ENCODE measurements around the gene PGA3. TPM values are rescaled to one million over a fixed set of nuclear protein-coding genes. Genes with fewer than 3 reads are reported as not detected.

The PGA3 gene
- total RNA-seq, 1 donor from 2014 or later, result 2.5 TPM

DNA sequence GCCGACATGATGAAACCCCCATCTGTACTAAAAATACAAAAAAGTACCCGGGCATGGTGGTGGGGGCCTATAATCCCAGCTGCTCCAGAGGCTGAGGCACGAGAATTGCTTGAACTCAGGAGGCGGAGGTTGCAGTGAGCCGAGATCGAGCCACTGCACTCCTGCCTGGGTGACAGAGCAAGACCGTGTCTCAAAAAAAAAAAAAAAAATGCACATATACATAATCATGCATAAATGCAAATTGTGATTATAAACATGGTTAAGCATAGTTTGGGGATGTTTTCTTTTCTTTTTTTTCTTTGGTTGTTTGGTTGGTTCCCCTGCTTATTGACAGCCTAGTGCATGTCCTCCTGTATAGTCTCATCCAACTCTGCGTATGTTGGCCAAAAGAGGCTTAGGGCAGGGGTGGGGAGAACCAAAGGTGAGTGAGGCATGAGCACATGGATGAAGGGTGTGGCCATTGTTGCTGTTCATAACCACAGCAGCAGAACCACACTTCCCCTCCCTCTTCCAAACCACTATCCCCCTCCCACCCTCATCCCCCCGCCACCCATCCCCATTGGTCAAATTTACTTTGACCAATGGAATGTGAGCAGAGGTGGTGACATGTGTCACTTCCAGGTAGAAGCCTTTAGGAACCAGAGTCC is 35.1 kb upstream of the PGA3 start:
- no peak for DNase-seq (ENCODE audit: extremely low spot score in 2 of 2)
- Histone ChIP-seq H3K27ac (no peak overlapping the region), H3K9me3 (no peaks in the 10 kb centered on the region), H3K4me1 (no peaks in the 10 kb centered on the region), H3K27me3 (no peaks in the 10 kb centered on the region), H3K4me3 (no peak overlapping the region), H3K36me3 (no peaks in the 10 kb centered on the region)
- intact Hi-C loops (cut with DNase I), result no loop called here
- TF ChIP-seq, protein P1, sequence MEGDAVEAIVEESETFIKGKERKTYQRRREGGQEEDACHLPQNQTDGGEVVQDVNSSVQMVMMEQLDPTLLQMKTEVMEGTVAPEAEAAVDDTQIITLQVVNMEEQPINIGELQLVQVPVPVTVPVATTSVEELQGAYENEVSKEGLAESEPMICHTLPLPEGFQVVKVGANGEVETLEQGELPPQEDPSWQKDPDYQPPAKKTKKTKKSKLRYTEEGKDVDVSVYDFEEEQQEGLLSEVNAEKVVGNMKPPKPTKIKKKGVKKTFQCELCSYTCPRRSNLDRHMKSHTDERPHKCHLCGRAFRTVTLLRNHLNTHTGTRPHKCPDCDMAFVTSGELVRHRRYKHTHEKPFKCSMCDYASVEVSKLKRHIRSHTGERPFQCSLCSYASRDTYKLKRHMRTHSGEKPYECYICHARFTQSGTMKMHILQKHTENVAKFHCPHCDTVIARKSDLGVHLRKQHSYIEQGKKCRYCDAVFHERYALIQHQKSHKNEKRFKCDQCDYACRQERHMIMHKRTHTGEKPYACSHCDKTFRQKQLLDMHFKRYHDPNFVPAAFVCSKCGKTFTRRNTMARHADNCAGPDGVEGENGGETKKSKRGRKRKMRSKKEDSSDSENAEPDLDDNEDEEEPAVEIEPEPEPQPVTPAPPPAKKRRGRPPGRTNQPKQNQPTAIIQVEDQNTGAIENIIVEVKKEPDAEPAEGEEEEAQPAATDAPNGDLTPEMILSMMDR (IDR thresholded peaks at IDR 0.05), result no peak
- no peak for TF ChIP-seq POLR2A (IDR thresholded peaks at IDR 0.05)
- no peak for TF ChIP-seq POLR2AphosphoS5 (IDR thresholded peaks at IDR 0.05; ENCODE audit: insufficient read depth in 1 of 2, low read depth in 1 of 2)

DNA sequence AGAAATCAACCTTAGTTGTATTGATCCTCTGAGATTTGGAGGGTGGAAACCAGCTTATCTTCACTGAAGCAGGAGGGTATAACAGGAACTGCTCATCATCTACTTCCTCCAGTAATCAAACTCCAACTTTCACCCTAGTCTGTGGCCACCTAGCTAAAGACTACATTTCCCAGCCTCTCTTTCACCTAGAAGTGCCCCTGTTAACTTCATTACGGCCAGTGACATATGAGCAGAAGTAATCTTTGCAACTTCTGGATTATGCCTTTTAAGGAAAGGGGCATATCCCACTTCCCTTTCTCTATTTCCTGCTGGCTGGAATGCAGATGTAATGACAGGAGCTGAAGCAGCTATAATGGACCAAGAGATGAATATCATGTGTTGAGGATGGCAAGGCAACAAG is 34.5 kb upstream of the PGA3 start:
- TF ChIP-seq POLR2AphosphoS5 (IDR thresholded peaks at IDR 0.05; ENCODE audit: insufficient read depth in 1 of 2, low read depth in 1 of 2) (no peak), POLR2A (IDR thresholded peaks at IDR 0.05) (no peak)
- TF ChIP-seq, protein P1 (IDR thresholded peaks at IDR 0.05), result no peak
- H3K36me3 ChIP-seq, result no peaks in the 10 kb centered on the region
- no peak for DNase-seq (ENCODE audit: extremely low spot score in 2 of 2)
- H3K9me3 ChIP-seq, result no peaks in the 10 kb centered on the region
- no peak overlapping the region for H3K27ac ChIP-seq
- intact Hi-C loops (cut with DNase I), result no loop called here
- H3K27me3 ChIP-seq, result no peaks in the 10 kb centered on the region
- H3K4me1 ChIP-seq, result no peaks in the 10 kb centered on the region
- no peak overlapping the region for H3K4me3 ChIP-seq

DNA sequence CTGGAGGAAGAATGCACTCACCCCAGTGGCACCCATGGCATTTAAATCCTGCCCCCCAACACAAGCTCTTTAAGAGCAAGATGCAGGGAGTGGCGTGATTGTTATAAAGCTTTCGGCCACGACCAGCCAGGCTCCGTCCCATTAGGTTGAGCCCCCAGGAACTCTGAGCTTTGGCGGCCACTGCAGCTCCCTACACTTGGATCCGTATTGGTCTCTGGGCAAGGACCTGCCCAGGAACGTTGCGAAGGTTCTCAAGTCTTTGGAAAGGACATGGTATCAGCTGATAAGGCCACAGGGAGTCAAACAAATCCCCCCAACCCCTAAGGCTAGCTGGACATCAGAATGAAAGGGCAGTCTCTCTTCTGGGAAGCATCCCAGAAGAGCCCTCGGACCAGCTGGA is 32.7 kb upstream of the PGA3 start:
- Histone ChIP-seq H3K4me3 (no peak overlapping the region), H3K36me3 (no peaks in the 10 kb centered on the region), H3K27me3 (no peaks in the 10 kb centered on the region), H3K9me3 (no peaks in the 10 kb centered on the region), H3K27ac (no peak overlapping the region), H3K4me1 (no peaks in the 10 kb centered on the region)
- DNase-seq (ENCODE audit: extremely low spot score in 2 of 2), result no peak
- TF ChIP-seq POLR2A (IDR thresholded peaks at IDR 0.05) (no peak), POLR2AphosphoS5 (IDR thresholded peaks at IDR 0.05; ENCODE audit: insufficient read depth in 1 of 2, low read depth in 1 of 2) (no peak)
- TF ChIP-seq, protein P1 (IDR thresholded peaks at IDR 0.05), result no peak
- intact Hi-C loops (cut with DNase I), result no loop called here

DNA sequence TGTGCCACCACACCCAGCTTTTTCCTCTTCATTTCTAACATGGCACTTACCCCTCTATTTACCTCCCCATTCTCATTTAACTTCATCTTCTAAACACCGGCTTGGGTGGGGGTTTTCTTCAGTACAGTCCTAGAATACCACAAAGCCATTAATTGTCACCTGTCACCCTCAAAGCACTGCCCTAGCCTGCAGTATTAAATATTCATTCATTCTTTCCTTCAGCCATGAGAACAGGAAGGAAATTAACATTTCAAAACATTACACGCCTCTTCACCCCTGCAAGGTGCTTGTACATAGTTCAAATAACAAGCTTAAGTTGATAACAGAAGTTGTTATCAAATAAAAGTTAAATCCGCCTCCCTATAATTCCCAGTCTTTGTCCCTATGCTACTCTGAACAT is 31.4 kb upstream of the PGA3 start:
- DNase-seq (ENCODE audit: extremely low spot score in 2 of 2), result no peak
- no peaks in the 10 kb centered on the region for H3K27me3 ChIP-seq
- H3K36me3 ChIP-seq, result no peaks in the 10 kb centered on the region
- TF ChIP-seq POLR2A (IDR thresholded peaks at IDR 0.05) (no peak), POLR2AphosphoS5 (IDR thresholded peaks at IDR 0.05; ENCODE audit: insufficient read depth in 1 of 2, low read depth in 1 of 2) (no peak)
- TF ChIP-seq, protein P1 (IDR thresholded peaks at IDR 0.05), result no peak
- no peaks in the 10 kb centered on the region for H3K9me3 ChIP-seq
- H3K27ac ChIP-seq, result no peak overlapping the region
- H3K4me1 ChIP-seq, result no peaks in the 10 kb centered on the region
- intact Hi-C loops (cut with DNase I), result no loop called here
- H3K4me3 ChIP-seq, result no peak overlapping the region

DNA sequence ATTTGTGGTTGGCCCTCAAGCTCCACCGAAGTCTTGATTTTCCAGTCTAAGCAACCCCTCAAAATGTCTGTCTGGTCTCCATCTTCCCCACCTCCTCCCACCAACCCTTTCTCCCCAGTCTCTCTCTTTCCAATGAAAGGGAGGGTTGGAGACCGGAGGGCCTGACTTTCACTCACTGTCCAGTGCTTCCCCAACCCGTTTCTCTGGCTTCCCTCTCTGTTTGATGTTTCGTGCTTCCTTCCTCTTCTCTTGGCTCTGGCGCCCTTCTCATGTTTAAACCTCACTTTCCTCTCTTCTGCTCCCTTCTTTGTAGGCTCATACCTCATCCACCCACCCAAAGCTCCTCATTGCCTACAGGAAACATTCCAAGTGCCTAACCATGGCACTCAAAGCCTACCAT is 31.0 kb upstream of the PGA3 start:
- H3K4me3 ChIP-seq, result no peak overlapping the region
- H3K4me1 ChIP-seq, result no peaks in the 10 kb centered on the region
- no peak for TF ChIP-seq POLR2A (IDR thresholded peaks at IDR 0.05)
- no peak for TF ChIP-seq POLR2AphosphoS5 (IDR thresholded peaks at IDR 0.05; ENCODE audit: insufficient read depth in 1 of 2, low read depth in 1 of 2)
- TF ChIP-seq, protein P1 (IDR thresholded peaks at IDR 0.05), result no peak
- no peaks in the 10 kb centered on the region for H3K27me3 ChIP-seq
- no peak for DNase-seq (ENCODE audit: extremely low spot score in 2 of 2)
- no peak overlapping the region for H3K27ac ChIP-seq
- H3K36me3 ChIP-seq, result no peaks in the 10 kb centered on the region
- no peaks in the 10 kb centered on the region for H3K9me3 ChIP-seq
- intact Hi-C loops (cut with DNase I), result no loop called here
